Glomerular visceral epithelial cell (primary cell): Measurements from ENCODE around the gene CLTA.

Experiments
- DNase-seq: peaks from one replicate; pipeline ENCODE4 v3.0.0-alpha.2; 2016; ENCODE audit errors: extremely low spot score

CLTA gene

DNA sequence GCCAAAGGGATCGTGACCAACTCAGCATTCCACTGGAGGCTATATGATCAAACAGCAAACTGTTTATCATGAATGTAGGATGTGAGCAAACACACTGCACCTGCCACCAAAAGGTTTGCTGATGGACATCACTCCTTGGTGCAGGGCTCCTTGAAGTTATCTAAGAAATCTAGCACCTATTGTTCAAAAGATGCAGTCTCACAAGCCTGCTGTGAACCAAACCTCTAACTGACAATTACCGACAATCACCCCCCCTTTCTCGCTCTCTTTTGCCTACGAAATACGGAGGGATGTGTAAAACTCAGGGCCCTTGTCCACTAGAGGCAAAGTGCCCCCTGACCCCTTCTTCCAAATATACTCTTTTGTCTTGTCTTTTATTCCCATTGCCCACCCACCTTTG, 2.5 kb upstream of the CLTA start:
- DNase-seq: no peak

DNA sequence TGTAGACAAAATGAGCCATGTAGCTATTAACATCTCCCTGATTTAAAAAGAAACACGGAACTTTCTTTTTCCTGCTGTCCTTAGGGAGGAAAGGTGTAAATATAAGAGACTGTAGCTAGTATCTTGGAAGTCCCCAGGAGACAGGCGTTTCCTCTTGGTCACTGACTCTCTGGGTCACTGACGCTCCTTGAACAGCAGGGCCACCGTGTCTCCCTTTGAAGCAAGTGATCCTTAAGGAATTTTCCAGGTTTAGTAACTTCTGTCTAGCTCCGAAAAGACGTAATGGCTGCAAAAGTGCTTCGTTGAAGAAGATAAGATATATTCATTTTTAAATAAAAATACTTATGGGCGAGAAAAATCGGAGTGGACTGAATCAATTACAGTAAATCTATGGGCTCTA, 745 bp upstream of the CLTA start:
- no peak for DNase-seq

DNA sequence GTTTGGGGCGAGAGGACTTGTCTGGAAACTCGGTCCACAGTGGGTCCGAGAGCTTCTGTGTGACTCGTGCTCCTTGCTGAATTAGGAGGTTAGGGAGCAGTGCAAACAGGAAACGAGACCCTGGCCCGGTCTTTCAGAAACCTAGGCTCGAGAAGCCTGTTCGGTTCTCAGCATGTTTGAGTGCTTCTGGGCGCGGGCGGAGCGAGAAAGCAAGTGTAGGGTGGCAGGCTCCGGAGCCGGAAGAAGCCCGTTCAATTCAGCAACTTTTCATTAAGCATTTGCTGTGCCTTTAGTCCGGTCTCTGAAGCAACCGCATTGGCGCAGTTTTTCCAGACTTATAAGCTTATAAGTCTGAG, 547 bp downstream of the CLTA start:
- peak; percentile 34 for DNase-seq

DNA sequence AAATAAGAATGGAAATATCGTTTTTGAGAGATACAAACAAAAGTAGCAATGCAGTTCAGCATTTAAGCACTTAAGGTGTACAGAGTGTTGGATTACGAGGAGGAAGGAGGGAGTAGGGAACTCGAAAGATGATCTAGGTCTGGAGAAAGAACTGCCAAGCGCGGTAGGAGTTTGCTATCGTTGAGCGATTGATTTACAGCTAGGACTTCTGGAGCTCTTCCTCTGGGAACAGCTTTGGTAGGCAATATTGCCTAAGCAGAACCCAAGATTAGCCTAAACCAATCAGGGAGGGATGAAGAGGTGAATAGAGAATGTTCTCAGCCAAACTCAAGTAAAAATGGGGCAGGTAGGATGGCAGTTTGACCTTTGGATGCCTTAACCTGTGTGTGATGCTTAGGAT, 965 bp downstream of the CLTA start:
- DNase-seq: no peak

DNA sequence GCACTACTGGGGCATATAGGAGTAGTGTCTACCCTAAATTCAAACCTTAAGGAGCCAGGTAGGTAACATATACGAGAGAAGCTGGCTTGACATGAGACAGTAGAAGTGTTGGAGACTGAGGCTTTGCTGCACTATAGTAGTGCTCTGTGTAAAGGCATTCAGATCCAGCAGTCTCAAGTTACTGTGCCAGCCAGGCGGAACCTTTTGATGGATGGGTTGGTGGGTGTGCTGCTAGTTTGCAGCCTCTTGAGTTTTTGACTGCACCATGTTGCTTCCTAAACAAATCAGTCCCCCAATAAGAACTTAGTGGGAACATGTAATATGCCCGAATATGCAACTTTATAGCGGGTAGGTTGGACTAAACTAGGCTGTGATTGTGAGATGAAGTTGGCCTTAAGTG, 1.5 kb downstream of the CLTA start:
- DNase-seq: peak; percentile 51

DNA sequence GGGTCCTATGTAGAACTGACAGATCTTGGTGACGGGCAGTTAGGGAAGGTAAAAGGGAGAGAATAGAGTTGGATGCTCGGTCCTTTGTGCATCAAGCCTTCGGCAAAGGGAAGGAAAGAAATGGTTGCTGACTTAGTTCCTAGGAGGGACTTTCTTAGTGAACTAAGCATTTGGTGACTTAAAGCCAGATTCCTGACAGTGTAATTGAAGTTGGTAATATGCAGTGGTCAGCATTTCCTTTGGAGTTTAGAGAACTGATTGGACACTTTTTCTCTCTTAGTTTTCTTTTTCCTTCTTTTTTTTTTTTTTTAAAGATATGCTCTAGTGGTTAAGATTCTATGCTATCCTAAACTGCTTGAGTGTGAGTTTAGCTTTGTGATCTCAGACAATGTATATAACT, 2.3 kb downstream of the CLTA start:
- no peak for DNase-seq

DNA sequence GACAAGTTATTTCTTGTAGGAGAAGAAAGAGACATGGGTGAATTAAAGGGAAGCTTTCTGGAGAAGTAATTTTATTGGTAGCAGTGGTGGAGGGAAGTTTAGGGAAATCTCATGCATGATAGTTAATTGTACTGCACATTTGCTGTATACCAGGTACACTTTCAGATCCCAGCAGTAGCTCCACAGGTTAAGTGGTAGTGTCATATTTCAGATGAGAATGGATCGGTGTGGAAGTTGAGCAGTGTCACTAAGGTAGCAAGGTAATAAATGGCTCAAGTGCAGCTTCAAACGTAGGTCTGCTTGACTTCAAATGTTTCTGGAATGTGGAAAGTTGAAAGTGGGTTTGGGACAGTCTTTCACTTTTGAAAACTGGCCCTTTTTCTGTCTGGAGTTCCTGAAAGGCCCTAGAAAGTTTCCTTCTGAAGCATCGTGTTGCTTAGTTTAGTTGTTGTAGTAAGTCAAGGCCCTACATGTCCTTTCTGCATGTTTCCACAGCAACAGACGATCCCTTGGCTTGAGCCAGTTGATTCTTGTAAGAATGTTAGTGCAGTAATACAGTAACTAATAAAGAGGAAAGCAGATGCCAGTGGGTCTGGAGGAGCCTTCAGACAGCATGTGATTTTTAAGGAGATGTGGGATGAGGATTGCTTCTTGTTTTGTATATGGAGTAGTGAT, 3.7 kb downstream of the CLTA start:
- no peak for DNase-seq

DNA sequence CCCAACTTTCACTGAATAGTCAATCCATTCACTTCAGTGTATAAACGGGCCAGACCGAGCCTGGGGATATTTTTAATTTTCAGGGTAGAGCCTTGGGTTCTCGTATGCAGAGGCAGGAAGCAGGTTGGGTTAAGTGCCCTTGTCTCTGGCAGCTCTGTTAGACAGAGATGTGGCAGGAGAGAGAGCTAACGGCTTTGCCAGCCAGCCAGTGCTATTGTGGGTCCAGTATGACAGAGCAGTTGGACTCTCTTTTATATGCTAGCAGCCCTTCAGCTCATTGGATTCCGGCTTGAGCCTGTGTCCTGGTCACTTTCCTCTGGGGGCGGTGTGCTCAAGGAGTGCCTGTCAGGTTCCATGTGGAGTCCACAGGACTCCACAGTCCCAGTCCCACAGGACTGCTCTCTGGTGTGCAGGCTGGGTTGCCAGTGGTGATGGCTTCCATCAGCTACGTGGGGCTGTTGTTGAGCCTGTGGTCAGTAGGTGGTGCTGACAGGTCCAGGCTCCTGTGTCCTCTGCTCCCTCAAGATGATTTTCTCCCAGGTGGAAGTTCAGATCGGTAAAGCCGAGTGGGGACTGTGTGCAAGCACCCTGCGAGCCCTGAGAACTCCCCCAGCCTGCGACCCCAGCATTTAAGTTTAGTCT, 14.3 kb downstream of the CLTA start:
- DNase-seq: no peak

DNA sequence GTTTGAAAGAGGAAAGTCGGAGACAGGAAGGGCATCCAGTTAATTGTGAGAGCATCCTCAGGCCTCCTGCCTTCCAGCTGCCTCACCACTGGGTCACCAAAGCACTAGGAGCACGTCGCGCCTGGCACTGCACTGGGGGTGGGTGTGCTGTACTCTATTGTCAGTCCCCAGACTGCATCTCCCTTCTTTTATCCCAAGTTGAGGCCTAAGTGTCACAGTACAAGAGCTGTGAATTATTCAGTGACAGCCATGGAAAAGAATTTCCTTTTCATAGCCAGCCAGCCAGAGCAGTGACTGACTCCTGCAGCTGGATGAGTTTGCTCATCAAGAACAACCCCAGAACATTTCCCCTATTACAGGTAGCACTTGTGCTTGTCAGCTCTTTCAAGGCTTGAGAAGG, 16.3 kb downstream of the CLTA start:
- DNase-seq: peak; percentile 61

DNA sequence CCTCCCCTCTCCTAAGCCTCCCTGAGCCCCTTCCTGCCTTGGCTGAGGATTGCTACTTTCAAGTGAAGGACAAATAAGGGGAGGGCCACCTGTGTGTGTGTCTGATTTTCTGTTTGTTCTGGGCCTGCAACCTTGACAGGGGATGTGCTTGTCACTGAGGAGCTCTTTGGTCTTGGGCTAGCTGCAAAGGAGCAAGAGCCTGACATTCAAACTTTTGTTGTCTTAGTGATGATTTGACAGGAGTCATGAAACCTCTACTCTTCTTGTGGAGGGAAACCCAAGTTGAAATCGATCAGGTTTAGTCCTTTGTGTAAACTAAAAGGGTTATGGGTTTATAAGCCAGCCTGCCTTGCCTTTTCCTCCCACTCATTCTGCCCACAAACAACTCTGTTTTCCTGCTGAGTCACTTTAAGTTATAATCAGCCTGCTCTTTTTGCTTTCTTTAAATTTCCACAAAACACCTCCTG, 16.9 kb downstream of the CLTA start:
- no peak for DNase-seq

DNA sequence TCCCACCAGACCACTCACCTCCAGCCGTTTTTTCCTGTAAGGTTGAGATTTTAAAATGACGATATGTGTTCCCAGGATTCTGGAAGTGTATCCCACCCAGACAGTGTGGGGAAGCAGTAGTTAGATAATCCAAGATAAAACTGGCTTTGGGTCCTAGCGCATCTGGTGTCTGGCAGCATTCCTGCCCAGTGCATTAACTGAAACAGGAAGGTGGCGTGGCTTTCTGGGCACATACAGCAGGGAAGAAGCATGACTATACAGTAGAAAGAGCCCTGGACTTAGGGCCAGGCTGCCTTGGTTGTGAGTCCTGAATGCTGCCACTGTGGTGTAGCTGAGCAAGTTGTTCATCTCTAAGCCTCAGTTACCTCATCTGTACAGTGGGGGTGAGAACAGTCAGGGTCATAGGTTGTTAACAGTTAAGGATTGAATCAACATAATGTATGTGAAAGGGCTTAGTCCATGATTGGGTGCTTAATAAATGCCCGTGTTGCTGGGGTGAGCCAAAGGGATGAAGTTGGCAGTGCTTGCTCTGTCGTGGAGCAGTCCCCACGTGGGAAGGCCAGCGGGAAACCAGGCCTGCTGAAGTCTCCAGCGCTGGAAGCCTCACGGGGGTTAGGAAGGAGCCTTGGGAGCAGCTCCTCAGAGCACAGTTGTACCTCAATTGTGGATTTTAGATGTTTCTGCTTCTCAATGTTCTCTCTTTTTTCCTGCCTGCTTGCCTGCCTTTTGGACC, 18.0 kb downstream of the CLTA start:
- no peak for DNase-seq

DNA sequence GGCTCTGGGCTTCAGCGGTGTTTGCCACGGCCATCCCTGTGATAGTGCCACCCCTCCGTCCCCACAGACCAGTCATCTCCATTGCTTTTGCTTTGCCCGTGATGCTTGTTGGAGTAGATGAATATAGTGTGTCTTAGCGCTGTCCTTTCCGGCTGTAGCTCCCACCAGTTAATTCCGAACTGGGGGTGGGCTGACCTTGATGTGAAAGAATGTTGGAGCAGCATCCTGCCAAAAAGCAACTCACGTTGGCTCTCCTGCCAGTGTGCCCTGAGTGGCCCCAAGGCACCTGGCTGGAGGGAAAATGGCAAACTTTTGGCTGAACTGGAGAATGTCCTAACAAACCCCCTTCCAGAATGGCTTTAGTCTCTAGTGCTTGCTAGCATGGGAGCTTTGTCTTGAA, 20.0 kb downstream of the CLTA start:
- DNase-seq: no peak

DNA sequence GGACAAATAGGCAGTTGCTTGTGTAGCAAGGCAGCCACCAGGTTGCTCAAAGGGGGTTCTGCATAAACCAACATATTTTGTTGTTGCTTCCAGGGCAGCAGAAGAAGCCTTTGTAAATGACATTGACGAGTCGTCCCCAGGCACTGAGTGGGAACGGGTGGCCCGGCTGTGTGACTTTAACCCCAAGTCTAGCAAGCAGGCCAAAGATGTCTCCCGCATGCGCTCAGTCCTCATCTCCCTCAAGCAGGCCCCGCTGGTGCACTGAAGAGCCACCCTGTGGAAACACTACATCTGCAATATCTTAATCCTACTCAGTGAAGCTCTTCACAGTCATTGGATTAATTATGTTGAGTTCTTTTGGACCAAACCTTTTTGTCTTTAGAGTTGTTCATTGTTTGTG, 20.8 kb downstream of the CLTA start:
- no peak for DNase-seq

DNA sequence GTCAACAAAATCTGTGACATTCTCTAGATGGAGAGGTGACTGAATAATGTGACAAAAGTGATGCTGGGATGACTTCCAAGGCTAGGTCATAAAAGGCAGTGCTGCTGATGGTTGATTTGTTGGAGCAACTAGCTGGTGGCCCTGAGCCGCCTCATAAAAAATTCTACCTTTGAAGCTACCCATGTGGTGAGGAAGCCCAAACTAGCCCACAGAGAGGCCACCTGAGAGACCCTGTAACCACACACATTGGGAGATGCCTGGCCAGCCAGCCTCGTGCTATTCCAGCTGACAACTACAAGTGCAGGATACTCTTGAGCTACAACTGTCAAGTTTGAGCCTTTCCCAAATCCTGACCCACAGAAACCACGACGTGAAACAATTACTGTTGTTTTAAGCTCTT, 22.7 kb downstream of the CLTA start:
- no peak for DNase-seq

DNA sequence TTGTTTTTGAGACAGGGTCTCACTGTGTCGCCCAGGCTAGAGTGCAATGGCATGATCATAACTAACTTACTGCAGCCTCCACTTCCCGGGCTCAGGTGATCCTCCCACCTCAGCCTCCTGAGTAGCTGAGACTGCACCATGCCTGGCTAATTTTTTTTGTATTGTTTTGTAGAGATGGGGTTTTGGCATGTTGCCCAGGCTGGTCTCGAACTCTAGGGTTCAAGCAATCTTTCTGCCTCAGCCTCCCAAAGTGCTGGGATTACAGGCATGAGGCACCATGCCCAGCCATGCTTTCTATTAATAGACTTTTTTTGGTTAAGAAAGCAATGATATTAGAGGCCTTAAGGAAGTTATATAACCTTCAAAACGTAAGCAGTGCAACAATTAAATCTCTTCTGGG, 23.3 kb downstream of the CLTA start:
- DNase-seq: no peak

DNA sequence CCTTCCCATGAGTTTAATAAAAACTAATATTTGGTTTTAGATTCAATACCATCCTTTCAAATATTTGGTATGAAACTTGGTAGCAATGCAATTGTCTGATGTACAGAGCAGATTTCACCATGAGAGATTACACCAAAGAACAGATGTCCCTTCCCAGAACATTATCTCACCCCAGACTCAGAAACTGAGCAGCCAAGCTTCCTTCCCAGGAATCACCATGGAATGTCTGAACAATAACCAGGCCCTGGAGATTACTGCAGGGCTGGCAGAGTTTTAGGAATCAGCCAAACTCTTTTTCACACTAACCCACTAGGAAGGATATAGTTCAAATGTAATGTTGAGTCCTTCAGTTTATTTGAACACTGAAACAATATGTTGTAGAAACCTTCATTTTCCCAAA, 23.9 kb downstream of the CLTA start:
- no peak for DNase-seq

DNA sequence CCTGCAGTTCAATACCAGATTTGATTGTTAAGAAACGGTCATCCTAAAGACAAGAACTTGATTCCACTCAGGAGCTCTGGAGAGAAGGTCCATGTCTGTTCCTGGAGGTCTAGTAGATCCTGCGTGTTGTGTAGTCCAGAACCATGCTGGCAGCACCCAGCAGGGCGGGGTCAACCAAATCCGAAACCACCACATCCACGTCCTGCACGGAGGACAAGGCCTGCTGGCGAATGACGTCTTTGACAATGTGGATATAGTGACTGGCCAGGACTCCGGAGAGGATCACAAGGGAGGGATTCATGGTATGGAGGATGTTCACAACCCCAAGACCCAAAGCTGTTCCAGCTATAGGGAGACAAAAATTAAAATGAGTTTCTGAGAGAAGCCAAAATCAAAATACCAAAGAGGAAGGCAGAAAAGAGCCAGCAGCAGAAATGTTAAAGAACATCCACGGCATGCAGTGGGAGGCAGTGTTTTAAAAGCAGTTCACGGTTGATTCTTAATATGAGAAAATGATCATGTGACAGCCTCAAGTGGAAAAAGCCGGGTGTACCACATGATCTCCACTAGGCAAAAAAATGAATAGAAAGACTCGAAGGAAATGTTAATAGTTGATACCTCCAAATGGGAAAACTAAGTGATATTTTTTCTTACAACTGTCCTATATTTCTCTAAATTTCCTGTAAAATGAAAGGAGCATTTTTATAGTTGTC, 26.7 kb downstream of the CLTA start:
- no peak for DNase-seq

DNA sequence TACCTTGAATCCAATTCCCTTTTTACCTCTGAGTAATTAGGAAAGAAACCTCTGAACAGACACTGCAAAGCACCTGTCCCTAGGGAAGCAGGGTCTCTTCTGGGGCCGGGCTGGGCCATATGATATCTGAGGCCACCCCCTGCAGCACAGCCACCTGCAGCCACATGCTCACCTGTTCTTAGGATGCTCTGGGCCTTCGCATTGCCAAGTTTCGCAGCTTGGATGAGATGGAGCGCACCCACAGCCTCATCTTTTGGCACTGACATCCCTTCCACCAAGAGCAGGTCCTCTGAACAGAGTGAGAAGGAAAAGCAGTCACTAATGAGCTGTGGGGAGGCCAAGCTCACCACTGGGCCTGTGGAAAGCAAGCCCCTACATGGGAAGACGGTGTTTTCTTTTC, 27.3 kb downstream of the CLTA start:
- no peak for DNase-seq

DNA sequence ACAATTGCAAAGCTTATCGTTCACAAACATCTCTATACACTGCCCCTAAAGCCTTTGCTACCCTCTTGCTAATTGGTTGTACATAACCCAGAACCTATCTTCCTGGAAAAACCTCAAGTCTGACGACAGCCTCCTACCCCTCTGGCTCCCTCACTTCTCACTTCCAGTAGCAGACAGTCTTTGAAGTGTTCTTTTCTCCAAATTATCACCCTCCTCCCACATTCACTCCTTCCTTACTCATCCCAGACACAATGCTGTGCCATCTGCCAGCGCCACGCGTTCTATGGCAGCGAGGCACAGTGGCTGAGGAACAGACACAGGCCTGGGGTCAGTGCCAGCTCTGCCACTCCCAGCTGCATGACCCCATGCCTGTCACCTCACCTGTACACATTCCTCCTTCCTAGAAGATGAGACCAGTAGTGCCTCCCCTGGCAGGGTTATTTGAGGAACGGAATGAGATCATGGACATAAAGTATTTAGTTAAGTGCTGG, 27.7 kb downstream of the CLTA start:
- peak; percentile 82 for DNase-seq

DNA sequence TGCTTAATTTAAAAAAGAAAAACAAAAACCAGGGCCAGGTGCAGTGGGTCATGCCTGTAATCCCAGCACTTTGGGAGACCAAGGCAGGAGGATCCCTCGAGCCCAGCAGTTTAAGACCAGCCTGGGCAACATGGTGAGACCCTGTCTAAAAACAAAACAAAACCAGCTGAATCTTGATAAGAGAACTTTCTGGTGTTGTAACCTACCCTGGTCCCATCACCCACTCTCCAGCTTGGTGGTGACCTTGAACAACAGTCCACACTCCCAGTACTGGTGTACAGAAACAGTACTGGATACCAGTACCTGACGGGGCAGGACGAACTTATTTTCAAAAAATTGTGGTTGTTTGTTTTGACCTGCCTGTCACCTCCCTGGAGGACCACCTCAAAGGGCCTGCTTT, 30.9 kb downstream of the CLTA start:
- no peak for DNase-seq

DNA sequence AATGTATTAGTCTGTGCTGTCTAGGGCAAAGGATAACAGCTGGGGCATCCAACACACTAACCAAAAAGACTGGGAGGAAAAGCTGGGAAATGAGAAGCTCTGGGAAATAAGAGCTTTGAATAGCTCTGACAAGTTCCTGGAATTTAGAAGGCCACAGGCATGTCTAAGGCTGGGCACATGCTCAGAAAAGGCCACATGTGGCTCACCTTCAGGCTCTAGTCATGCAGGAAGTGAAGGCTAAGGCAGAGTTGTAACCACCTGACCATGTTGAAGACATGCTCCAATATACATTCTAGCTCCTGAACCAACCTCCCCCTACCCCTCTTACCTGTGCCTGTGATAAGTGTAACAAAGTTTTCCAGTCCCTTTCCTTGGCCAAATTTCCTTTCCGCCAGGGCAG, 31.7 kb downstream of the CLTA start:
- no peak for DNase-seq

DNA sequence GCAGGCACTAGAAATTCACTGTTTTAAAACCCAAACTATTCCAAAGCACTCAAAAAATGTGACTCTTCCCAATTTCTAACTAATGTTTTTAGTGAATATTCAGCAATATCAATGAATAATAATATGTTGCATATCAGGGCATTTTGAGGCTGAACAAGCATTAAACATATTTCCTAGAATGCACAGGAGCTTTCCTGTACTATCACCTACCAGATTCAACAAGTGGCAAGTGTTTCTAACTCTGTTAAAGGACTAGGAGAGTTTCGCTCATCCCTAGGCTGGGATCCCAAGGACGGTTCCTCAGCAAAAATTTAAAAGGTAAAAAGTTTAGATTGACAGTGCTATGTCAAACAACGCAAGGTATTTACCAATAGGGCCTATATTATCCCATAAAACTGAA, 46.5 kb downstream of the CLTA start:
- DNase-seq: no peak
